ENCODE measurements around the gene XCR1.
"Not testable (repeated sequence)": the region's sequence is repeated elsewhere in the genome, so short reads cannot be mapped to it uniquely, and the experiment has no call there.

XCR1 gene, protein sequence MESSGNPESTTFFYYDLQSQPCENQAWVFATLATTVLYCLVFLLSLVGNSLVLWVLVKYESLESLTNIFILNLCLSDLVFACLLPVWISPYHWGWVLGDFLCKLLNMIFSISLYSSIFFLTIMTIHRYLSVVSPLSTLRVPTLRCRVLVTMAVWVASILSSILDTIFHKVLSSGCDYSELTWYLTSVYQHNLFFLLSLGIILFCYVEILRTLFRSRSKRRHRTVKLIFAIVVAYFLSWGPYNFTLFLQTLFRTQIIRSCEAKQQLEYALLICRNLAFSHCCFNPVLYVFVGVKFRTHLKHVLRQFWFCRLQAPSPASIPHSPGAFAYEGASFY

GRCh38 chr3:46027021-46027705 lies at the start of gene XCR1:
XCR1 (minus strand) TSS chr3:46027483; CDS start chr3:46021947, 5,536 bp downstream.
- no peak for DNase-seq (ENCODE audit: low read depth)

DNA sequence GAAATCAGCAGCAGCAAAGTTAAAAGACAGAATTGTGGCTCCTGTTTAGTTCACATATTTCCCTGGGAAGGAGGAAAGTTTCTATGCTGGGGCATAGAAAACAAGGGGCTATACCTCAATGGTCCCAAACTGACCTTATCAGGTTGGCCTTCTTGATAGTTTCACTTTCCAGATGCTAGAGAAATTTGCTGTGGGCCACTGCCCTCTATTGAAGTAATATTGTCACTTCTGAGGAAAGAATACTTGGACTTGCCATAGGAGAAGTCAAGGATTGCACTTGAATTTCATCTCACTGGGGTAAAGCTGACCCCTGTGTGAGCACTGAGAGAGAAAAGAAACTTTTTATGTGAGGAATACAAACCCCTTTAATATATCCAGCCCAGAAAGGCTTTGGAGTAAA lies 49.3 kb upstream of the XCR1 start:
- DNase-seq (ENCODE audit: low read depth) = no peak

DNA sequence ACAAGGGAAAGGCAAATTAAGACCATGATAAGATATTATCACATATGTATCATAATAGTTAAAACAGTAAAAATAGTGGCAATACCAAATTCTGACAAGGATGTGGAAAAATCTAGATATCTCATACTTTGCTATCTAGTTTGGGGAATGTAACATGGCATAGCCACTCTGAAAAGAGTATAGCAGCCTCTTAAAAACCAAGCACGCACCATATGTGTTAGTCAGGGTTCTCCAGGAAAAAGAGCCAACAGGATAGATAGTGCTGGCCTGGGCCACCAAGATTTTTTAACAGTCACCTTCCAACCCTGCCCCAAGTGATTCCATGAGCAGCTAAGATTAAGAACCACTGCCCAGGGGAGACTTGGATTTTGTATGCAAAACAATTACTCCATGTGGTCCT lies 48.5 kb upstream of the XCR1 start:
- no peak for DNase-seq (ENCODE audit: low read depth)

GRCh38 chr3:46071222-46071858 lies 44.1 kb upstream of the XCR1 start:
- no peak for DNase-seq (ENCODE audit: low read depth)

GRCh38 chr3:46070595-46071093 lies 43.4 kb upstream of the XCR1 start:
- no peak for DNase-seq (ENCODE audit: low read depth)

- DNase-seq (ENCODE audit: low read depth) = no peak
Measured at GRCh38 chr3:46068501-46068900, 41.2 kb upstream of the XCR1 start.

- no peak for DNase-seq (ENCODE audit: low read depth)
Measured at GRCh38 chr3:46067401-46067800, 40.1 kb upstream of the XCR1 start.

- DNase-seq (ENCODE audit: low read depth) = no peak
Measured at GRCh38 chr3:46065750-46066256, 38.5 kb upstream of the XCR1 start.

DNA sequence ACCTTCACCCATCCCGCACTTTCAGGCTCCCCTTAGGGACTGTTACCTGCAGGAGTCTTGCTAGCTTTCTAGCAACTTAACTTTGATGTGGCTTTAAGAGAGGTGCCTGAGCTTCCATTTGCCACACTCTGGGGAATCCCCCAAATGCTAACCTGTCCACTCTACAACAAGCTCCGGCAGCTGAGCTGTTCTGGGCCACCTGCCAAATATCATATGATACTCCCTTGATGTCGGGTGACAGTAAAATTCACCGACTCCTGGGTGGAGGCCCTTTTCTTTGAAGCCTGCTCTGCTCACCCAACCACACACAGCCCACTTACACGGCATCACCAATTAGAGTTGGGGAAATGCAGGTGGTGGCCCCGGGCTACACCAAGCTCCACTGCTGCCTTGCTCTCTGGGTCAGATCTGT lies 38.0 kb upstream of the XCR1 start:
- DNase-seq (ENCODE audit: low read depth) = no peak

DNA sequence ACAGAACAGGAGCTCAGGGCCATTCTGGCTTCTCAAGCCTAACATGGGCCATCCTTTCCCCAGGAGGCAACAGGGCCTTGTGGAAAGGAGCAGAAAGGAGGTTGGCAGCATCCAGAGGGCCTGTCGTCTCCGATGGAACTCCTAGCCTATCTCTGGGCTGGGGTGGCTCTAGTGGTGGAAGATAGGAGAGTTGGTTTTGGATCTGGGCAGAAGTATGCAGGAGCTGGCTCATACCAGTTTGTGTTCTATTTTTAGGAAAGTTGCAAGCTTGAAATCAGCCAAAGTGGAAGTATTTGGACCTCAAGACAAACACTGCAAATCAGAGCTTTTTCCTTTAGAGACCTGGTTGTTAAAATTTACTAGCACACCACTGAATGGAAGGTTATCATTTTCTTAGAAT lies 35.4 kb upstream of the XCR1 start:
- no peak for DNase-seq (ENCODE audit: low read depth)

- no peak for DNase-seq (ENCODE audit: low read depth)
Measured at GRCh38 chr3:46061887-46062286, 34.6 kb upstream of the XCR1 start.

DNA sequence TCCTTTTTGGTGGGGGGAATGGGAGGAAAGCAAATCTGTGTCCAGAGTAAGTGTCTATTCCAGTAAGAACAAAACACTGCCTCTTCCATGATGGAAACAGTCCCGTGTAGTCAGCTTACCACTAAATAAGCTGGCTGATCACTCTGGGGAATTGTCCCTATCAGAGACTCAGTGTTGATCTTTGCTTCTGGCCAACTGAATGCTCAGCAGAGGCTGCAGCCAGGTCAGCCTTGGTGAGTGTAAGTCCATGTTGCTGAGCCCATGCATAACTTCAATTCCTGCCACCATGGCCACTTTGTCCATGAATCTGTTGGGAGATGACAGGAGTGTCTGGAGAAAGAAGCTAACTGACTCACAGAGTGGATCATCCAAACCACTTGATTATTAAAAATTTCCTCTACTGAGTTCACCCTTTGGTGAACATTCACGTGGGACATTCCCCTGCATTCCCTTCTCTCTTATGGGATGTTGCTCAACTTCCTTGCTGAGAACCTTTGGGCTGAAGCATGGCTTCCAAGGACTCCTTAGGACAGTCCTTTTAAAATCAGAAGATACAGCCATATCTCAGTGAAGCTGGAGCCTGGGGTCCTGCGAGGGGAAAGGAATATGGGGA lies 33.9 kb upstream of the XCR1 start:
- DNase-seq (ENCODE audit: low read depth) = no peak

DNA sequence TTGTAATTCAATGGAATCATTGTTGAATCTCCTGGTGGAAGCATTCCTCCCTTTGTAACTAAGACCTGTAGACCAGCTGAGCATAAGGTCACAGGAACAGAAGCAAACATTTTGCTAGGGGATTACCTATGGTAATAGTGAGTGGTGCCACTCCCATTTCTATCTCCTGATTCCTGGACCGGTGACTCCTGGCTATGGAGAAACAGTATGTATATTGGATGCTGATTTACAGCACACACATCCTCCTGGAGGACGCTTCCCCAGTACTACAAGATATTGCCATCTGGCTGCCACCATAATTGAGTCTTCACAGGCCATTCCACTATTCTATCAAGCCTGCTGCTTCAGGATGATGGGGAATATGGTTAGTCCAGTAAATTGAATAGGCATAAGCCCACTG lies 33.3 kb upstream of the XCR1 start:
- DNase-seq (ENCODE audit: low read depth) = no peak

DNA sequence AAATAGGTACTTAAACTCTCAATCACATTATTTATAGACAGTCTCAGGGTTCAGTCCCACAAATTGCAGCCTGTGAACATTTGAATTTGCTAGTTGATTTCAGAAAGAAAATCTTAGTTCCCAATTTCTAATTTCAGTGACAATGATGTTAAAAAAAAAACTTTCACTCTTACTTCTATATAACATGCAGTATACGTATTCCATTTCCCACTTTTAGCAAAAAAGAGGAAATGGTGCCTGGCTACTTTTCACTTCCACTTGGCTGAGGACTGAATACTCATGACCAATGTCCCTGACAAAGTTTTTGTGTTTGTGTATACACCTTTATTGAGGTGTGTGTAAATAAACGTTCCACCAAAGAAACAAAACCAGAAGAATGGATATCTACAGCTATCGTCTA lies 32.1 kb upstream of the XCR1 start:
- DNase-seq (ENCODE audit: low read depth) = no peak

GRCh38 chr3:46058981-46059380 lies 31.7 kb upstream of the XCR1 start:
- no peak for DNase-seq (ENCODE audit: low read depth)

DNA sequence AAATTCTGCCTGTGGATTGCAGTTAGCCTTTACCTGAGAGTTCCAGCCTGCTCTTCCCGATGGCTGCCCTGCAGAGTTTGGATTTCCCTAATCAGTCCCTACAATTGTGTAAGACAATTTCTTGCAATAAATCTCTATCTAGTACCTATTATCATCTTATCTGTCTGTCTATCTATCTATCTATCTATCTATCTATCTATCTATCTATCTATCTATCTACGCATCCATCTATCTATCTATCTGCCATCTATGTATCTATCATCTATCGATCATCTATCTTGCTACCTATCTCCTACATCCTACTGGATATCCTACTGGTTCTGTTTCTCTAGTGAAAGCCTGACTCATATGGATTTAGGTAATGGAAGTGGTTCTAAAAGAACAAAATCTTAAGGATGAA lies 30.4 kb upstream of the XCR1 start:
- DNase-seq (ENCODE audit: low read depth) = no peak

DNA sequence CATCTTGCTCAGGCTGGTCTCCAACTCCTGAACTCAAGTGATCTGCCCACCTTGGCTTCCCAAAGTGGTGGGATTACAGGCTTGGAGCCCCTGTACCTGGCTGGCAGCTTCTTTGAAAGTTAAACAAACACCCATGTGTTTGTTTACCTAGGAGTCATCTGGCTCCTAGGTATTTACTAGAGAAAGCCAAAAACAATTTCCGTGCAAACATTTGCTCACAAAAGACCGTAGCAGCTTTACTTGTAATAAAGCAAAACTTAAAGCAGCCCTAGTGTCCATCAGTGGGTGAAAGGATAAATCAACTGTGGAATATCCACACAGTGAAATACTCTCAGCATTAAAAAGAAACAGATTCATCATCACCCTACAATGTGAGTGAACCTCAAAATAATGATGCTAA lies 29.4 kb upstream of the XCR1 start:
- DNase-seq (ENCODE audit: low read depth) = no peak

DNA sequence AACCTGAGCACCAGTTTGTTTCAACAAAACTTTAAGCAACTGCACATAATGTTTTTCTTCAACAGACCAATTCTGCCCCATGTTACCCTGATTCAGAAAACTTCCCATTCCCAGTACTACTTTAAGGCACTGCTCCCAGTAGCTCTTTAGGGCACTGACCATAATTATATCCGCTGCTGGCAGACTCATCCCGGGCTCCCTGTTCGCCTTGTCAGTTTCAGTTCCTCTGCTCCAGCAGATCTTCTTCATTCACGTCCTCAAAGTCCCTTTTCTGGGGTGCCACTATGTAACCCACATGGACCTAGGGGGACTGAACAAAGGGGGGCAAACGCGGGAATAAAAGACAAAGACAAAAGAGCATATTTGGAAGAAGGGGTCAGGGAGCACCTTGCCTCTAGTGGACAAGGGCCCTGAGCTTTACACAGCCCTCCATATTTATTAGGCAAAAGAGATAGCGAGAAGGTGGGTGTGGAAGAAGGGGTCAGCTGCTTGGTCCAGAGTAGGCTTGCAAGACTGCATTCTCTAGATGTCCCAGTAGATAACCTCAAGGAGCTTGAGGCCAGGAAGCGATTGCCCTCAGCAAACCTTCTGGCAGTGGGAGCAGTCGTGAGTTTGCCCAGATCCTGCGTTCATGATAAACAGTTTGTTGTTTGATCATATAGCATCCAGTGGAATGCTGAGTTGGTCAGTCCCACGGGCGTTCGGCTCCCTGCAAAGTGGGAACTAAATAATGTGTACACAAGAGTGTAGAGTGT lies 26.7 kb upstream of the XCR1 start:
- not testable (repeated sequence) for DNase-seq (ENCODE audit: low read depth)

GRCh38 chr3:46053265-46053664 lies 26.0 kb upstream of the XCR1 start:
- not testable (repeated sequence) for DNase-seq (ENCODE audit: low read depth)

DNA sequence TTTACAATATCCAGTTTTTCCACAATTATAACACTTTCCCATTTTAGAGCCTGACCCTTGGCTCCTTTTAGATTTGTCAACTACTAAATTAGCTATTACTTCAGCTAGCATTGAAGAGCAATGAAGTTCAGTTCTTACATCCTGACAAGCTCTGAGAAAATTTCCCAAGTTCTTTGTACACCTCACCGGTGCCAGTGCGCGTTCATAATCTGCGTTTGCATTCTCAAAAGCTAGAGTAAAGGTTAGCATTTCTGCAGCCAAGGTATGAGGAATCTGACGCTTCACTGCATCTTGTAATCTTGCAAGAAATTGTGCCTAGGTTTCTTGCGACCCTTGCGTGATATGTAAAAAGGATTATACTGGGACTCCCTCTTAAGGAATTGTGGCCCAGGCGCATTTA lies 25.2 kb upstream of the XCR1 start:
- no peak for DNase-seq (ENCODE audit: low read depth)

GRCh38 chr3:46049093-46049492 lies 21.8 kb upstream of the XCR1 start:
- DNase-seq (ENCODE audit: low read depth) = no peak

DNA sequence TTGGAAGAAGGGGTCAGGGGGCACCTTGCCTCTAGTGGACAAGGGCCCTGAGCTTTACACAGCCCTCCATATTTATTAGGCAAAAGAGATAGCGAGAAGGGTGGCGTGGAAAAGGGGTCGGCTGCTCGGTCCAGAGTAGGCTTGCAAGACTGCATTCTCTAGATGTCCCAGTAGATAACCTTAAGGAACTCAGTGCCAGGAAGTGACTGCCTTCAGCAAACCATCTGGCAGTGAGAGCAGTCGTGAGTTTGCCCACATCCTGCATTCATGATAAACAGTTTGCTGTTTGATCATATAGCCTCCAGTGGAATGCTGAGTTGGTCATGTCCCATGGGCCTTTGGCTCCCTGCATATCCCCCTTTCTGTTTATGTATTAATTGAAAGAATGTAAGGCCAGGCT lies 18.9 kb upstream of the XCR1 start:
- DNase-seq (ENCODE audit: low read depth) = not testable (repeated sequence)
